ENCODE measurements around the gene SEMA4A. TPM values are rescaled to one million over a fixed set of nuclear protein-coding genes. Genes with fewer than 3 reads are reported as not detected.
A peak's percentile ranks its signal among the peaks of the same experiment; 100 is the strongest.
"Not testable (repeated sequence)": the region's sequence is repeated elsewhere in the genome, so short reads cannot be mapped to it uniquely, and the experiment has no call there.

Gene SEMA4A
- 11.8 TPM for total RNA-seq (ENCODE audit: insufficient read depth, low replicate concordance)

DNA sequence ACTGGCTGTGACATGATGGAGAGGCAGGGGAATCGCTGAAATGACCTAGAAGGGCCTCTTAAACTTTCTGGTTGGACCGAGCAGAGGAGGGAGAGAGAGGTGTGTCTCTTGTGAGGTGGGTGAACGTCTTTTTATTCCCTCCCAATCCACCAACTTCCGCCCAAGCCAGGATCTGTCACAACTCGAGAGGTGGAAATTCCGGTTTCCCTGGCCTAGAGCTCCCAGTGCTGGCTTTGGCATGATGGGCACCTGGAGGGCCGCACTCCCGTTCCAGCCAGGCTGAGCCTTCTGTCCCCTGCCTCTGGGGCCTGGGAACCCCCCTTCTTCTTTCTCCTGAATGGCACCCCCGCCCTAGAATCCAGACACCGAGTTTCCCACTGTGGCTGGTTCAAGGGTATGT lies at the start of gene SEMA4A:
Gene SEMA4A (plus strand): TSS at position 224 of the 400 bp plus-strand sequence. CDS start 994 bp downstream, outside the sequence.
- DNase-seq (ENCODE audit: low spot score), result peak; percentile 76

DNA sequence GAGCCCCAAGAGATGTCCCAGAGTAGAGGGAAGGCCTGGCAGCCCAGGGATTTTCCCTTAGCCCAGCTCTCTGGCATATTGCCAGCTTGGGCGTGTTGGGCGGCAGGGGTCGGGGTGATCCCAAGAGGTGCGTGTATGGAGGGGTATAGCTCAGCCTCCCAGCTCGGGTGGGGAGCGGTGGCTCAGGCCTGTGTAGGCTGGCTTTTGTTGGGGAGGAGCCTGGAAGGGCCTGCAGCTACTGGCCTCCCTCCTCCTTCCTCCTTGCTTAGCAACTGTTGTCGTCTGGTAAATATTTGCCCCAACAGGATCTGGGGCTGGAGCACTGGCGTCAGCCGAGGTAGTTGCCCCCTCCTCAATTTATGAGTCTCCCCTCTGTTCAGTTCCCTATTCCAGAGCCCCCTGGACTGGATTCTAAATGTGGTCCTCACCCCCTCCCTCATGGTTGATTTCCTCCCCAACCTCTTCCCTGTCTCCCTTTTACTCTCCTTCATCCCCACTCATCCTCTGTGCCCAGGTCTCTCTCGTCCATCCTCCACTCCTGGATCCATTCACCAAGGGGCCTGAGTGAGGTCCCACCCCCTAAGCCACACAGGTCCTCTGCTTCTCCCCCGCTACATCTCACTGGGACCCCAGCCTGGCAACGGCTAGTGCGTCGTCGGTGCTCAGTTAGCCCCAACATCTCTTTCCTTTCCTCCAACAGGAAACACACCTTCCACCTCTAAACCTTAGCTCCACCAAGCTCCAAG lies 49.1 kb upstream of the SEMA4A start:
- peak; percentile 97 for DNase-seq (ENCODE audit: low spot score)

- DNase-seq (ENCODE audit: low spot score), result peak; percentile 89
Observed at GRCh38 chr1:156104861-156105832, 48.2 kb upstream of the SEMA4A start.

DNA sequence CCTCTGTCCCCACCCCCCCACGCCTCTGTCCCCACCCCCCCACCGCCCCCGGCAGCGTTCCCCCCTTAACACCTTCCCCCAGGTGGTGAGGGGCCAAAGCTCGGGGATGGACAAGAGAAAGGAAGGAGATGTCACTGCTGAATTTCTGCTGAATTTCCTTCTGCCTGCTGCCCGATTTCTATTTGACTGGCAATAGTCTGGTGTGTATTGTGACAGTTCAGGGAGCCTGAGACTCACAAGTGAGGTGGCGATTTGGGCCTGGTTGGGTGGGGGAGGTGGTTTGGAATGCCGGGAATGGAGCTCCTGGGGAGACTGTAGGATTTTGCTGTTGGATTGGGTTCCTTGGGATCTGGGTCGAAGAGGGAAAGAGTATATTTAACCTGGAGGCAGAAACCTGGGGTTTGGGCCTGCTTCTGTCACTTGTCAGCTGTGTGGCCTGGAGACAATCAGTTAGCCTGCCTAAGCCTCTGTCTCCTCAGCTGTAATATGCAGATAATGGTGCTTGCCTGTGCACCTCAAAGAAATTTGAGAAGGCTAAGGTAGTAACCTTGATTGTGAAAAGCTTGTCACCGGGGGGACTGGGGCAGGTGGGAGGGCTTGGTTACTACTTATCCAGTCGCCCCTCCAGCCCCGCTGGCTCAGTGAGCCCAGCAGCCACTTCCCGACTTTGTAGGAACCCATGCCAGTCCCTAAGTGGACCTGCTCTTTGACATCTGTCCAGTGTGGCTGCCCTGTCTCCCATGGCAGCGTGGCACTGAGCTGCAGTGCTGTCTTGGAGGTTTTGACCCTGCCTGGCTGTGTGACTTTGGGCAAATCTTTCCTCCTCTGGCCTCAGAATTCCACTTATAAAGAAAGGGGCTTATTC lies 46.5 kb upstream of the SEMA4A start:
- no peak for DNase-seq (ENCODE audit: low spot score)

DNA sequence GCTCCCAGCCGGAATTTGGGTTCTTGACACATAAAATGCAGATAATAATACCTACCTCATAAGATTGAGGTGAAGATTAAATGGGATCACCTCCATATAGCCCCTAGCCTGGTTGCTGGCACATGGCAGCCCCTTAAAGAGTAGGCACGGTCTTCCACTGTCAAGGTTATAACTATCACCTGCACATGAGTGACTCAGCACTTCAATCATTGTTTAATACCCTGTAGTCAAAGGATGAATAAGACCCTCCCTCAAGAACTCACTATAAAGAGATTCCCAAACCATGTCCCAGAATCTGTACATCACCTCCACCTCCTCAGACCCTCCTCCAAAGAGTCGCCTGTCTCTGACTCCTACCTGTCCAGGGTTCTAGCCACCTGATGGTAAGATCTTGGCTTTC lies 45.3 kb upstream of the SEMA4A start:
- DNase-seq (ENCODE audit: low spot score), result no peak

GRCh38 chr1:156108664-156109241 lies 44.6 kb upstream of the SEMA4A start:
- no peak for DNase-seq (ENCODE audit: low spot score)

GRCh38 chr1:156110252-156110651 lies 43.1 kb upstream of the SEMA4A start:
- DNase-seq (ENCODE audit: low spot score), result no peak

DNA sequence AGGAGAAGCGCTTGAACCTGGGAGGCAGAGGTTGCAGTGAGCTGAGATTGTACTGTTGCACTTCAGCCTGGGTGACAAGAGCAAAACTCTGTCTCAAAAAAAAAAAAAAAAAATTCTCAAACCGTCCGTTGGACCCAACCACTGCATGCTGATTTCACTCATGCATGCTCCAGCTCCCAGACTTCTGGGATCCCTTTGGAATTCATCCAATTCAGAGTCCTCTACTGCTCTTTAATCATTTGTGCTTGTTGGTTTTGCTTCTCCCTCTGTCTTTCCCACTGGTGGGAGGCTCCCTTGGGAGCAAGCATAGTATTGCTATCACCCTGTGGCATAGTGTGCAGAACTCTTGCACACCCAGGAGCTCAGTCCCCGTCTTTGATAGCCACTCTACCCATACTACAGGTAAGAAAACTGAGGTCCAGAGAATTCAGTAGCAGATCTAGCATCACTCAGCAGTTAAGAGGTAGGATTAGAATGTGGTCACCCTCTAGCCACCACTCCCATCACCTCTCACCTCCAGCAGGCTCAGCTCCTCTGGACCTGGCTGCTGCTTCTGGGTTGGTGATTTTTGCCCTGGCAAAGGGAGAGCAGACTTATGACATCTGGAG lies 41.9 kb upstream of the SEMA4A start:
- DNase-seq (ENCODE audit: low spot score), result peak; percentile 51

DNA sequence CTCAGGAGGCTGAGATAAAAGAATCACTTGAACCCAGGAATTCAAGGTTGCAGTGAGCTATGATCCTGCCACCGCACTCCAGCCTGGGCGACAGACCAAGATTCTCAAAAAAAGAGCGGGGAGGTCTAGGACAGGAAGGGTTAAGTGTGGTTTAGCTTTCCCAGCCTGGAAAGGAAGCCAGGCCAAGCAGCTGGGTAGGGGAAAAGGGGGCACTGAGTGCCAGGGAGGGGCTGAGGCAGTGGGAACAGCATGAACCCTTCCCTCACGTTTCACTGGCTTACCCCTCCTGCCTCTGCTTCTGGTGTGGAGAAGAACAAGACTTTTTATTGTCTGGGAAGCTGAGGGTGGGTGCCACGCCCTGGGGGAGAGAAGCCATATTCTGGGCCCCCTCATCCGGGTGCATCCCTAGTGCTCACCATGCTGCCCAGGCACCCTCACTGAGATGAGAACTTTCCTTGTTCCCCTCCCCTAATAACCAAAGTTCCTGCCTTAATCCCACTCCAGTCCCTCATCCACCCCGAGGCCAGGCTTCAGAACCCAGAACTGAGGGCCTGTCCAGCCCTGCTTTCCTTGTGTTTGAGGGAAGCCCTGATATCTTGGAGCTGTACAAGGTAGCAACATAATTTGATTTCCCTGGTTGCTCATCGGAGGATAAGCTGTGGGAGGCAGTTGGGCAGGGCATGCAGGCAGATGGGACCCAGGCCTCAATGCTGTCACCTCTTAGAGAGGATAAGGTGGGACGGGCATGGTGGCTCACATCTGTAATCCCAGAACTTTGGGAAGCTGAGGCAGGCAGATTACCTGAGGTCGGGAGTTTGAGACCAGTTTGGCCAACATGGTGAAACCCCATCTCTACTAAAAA lies 40.9 kb upstream of the SEMA4A start:
- DNase-seq (ENCODE audit: low spot score), result no peak

GRCh38 chr1:156113282-156113950 lies 40.0 kb upstream of the SEMA4A start:
- DNase-seq (ENCODE audit: low spot score), result peak; percentile 61

DNA sequence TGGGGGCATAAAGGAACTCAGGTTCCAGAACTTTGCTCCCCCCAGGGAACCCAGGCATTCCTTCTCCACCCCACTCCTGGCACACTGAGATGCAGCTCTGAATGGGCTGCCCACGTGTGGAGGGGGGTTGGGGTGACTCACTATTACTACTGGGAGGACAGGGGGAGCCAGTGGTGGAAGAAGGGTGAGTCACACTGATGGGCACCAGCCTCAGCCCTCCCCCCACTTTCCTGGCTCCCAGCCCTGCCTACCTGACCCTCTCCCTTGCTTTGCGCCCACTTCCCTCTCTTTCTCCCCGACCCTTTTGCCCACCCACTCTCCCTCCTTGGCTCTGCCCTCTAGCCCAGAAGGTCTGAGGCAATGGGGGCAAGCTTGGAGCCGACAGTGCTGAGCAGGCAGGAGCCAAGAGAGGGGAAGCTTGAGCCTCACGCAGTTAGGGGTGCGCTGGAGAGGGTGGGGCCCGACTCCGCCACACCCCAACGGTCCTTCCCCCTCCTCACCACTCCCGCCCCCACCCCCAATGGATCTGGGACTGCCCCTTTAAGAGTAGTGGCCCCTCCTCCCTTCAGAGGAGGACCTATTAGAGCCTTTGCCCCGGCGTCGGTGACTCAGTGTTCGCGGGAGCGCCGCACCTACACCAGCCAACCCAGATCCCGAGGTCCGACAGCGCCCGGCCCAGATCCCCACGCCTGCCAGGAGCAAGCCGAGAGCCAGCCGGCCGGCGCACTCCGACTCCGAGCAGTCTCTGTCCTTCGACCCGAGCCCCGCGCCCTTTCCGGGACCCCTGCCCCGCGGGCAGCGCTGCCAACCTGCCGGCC lies 39.1 kb upstream of the SEMA4A start, which contains the start of gene LMNA:
Gene LMNA (plus strand): TSS at position 611 of the 818 bp plus-strand sequence. CDS start 208 bp downstream, outside the sequence.
- DNase-seq (ENCODE audit: low spot score), result peak; percentile 95

DNA sequence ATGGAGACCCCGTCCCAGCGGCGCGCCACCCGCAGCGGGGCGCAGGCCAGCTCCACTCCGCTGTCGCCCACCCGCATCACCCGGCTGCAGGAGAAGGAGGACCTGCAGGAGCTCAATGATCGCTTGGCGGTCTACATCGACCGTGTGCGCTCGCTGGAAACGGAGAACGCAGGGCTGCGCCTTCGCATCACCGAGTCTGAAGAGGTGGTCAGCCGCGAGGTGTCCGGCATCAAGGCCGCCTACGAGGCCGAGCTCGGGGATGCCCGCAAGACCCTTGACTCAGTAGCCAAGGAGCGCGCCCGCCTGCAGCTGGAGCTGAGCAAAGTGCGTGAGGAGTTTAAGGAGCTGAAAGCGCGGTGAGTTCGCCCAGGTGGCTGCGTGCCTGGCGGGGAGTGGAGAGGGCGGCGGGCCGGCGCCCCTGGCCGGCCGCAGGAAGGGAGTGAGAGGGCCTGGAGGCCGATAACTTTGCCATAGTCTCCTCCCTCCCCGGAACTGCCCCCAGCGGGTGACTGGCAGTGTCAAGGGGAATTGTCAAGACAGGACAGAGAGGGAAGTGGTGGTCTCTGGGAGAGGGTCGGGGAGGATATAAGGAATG lies 38.4 kb upstream of the SEMA4A start:
- DNase-seq (ENCODE audit: low spot score), result no peak

GRCh38 chr1:156115514-156116374 lies 37.6 kb upstream of the SEMA4A start:
- peak; percentile 84 for DNase-seq (ENCODE audit: low spot score)

- not testable (repeated sequence) for DNase-seq (ENCODE audit: low spot score)
Observed at GRCh38 chr1:156116731-156117130, 36.7 kb upstream of the SEMA4A start.

GRCh38 chr1:156117414-156118176 lies 35.8 kb upstream of the SEMA4A start:
- no peak for DNase-seq (ENCODE audit: low spot score)

All from umbilical cord (tissue), 2 donors.